ENCODE measurements around the gene PPP6R3.

Gene PPP6R3

DNA sequence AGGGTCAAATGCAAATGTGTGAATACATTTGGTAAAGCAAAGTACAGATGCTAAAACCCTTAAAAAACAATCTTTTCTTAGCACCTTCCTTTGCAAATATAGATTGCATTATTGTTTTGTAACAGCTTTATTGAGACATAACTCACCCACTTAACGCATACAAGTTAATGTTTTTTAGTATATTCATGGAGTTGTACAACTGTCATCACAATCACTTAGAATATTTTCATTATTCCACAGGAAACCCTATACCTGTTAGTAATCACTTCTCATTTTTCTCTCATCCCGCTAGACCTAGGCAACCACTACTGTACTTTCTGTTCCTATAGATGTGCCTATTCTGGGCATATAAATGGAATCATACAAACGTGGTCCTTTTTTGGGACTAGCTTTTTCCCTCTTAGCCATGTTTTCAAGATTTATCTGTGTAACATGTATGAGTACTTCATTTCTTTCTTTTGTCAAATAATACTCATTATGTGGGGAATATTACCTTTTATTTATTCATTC, 34.7 kb downstream of the PPP6R3 start:
- DNase-seq (ENCODE audit: low read depth in 3 of 3): no peak

GRCh38 chr11:68495872-68496271, 35.3 kb downstream of the PPP6R3 start:
- no peak for DNase-seq (ENCODE audit: low read depth in 3 of 3)

- DNase-seq (ENCODE audit: low read depth in 3 of 3): no peak
Observed at GRCh38 chr11:68497761-68498160, 37.2 kb downstream of the PPP6R3 start.

- DNase-seq (ENCODE audit: low read depth in 3 of 3): no peak
Observed at GRCh38 chr11:68498321-68498720, 37.8 kb downstream of the PPP6R3 start.

DNA sequence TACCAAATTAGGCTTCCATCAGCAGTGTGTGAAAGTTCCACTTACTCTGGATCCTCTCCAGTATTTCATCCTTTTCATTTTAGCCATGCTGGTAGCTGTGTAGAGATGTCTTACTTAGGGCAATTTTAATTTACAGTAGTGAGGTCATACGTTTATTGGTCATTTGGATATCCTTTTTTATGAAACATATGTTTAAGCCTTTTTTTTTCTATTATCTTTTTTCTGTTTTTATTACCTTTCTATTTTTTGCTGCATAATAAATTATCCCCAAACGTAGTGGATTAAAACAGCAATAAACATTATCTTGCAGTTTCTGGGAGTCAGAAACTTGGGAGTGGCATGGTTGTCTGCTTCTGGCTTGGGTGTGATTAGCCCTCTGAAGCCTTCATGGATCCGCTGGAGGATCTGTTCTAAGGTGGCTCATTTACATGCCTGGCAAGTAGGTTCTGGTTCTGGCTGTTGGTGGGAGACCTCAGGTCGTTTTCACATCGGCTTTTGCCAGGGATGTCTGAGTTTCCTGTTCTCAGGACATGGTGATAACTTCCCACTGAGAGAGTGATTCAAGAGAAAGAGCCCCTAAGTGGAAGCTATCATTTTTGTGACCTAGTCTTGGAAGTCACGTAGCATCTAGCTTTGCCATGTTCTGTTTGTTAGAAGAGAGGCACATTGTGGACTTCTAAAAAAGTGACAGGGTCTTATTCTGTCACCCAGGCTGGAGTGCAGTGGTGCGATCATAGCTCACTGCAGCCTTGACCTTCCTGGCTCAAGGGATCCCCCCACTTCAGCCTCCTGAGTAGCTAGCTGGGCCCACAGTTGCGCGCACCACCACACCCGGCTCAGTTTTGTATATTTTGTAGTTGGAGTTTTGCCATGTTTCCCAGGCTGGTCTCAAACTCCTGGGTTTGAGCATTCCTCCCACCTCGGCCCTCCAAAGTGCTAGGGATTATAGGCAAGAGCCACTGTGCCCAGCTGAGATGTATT, 38.6 kb downstream of the PPP6R3 start:
- no peak for DNase-seq (ENCODE audit: low read depth in 3 of 3)

DNA sequence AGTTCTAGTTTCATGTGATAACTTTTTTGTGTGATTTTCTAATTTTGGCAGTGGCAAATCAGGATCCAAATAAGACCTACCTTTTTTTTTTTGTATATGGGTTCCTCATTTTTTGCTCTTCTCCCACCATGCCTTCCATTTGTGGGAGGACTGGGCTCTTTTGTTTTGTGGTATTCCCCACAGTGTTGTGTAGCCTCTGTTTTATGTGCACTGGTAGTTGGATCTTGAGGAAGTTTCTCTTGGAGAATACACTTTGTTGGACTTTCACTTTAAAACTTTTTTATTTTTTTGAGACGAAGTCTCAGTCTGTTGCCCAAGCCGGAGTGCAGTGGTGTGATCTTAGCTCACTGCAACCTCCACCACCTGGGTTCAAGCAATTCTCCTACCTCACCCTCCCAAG, 39.7 kb downstream of the PPP6R3 start:
- DNase-seq (ENCODE audit: low read depth in 3 of 3): no peak

DNA sequence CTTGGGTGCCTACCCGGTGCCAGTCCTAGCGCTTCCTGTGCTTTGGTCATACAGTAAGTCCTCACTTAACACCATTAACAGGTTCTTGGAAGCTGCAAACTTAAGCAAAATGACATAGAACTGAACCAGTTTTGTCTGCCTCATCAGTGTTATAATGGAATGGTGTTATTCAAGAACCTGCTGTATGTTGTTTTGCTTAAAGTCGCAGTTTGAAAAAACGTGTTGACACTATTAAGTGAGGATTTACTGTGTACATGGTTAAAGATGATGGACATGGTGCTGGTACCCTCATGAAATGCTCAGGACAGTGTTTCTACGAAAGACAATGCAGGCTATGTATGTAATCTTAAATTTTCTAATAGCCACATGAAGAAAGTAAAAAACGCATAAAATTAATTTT, 41.3 kb downstream of the PPP6R3 start:
- no peak for DNase-seq (ENCODE audit: low read depth in 3 of 3)

- DNase-seq (ENCODE audit: low read depth in 3 of 3): no peak
Observed at GRCh38 chr11:68503251-68503687, 42.7 kb downstream of the PPP6R3 start.

- no peak for DNase-seq (ENCODE audit: low read depth in 3 of 3)
Observed at GRCh38 chr11:68503792-68504191, 43.2 kb downstream of the PPP6R3 start.

- DNase-seq (ENCODE audit: low read depth in 3 of 3): no peak
Observed at GRCh38 chr11:68504432-68505066, 44.0 kb downstream of the PPP6R3 start.

GRCh38 chr11:68505596-68505995, 45.0 kb downstream of the PPP6R3 start:
- no peak for DNase-seq (ENCODE audit: low read depth in 3 of 3)

GRCh38 chr11:68506908-68507307, 46.4 kb downstream of the PPP6R3 start:
- no peak for DNase-seq (ENCODE audit: low read depth in 3 of 3)

DNA sequence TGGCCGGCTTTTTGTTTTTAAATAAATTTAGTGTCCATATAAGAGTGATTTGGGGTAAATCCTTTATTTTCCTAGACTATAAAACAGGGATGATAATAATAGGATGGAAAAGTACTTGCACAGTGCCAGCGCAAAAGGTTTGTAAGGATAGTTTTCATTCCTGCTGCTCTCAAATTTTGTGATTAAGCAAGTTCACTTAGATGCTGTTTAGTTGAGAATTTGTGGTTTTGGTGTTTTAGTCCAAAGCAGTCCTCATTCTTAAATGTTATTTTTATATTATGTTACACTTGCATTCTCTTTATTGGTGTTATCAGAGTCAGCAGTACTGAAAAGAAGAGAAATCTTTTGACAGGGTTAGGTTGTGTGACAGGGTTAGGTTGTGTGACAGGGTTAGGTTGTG, 47.9 kb downstream of the PPP6R3 start:
- no peak for DNase-seq (ENCODE audit: low read depth in 3 of 3)

DNA sequence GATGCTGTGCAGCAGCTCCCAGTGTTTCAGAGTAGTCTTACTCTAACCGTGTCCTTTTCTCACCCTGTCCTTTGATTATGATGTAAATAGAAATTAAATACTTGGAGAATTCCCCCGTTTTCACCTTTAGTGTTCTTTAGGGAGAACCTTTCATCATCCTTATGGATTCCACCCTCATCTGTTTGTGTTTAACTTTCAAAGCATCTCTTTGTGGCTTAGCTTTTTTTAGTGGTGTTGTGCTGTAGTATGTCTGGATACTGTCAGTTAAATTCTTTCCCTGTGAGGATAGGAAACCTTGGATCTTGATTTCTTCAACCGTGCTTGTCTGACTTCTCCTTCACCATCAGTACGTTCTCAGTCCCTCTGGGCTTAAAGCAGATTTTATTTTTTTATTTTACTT, 48.5 kb downstream of the PPP6R3 start:
- DNase-seq (ENCODE audit: low read depth in 3 of 3): no peak

- no peak for DNase-seq (ENCODE audit: low read depth in 3 of 3)
Observed at GRCh38 chr11:68513930-68514487, 53.5 kb downstream of the PPP6R3 start.

DNA sequence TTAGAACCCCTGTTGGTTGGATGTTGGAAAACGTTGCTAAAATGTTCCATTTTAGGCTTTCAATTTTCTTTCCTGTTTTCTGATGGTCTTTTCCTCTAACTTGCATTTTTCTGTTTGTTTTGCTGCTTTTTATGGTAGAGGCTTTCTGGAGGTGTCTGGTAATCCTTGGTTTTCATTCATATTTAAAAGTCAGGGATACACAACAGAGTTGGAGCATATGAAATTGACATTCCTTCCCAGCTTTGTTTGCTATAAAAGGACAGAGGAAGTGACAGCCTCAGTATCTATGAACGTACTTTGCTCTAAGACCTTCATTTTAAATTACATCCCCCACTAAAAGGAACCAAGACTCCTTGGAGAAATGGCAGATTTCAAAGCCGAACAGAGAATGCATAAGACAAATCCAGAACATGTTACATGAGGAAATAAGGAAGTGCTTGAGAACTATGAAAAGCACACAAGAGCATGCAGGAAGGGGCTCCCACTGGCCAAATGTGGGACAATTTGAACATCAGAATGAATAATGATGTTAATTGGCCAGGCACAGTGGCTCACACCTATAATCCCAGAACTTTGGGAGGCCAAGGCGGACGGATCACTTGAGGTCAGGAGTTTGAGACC, 56.7 kb downstream of the PPP6R3 start:
- DNase-seq (ENCODE audit: low read depth in 3 of 3): no peak

GRCh38 chr11:68518191-68518590, 57.6 kb downstream of the PPP6R3 start:
- DNase-seq (ENCODE audit: low read depth in 3 of 3): no peak

GRCh38 chr11:68521969-68522652, 61.6 kb downstream of the PPP6R3 start:
- no peak for DNase-seq (ENCODE audit: low read depth in 3 of 3)

- DNase-seq (ENCODE audit: low read depth in 3 of 3): no peak
Observed at GRCh38 chr11:68523033-68523432, 62.5 kb downstream of the PPP6R3 start.

GRCh38 chr11:68523743-68524142, 63.2 kb downstream of the PPP6R3 start:
- no peak for DNase-seq (ENCODE audit: low read depth in 3 of 3)

DNA sequence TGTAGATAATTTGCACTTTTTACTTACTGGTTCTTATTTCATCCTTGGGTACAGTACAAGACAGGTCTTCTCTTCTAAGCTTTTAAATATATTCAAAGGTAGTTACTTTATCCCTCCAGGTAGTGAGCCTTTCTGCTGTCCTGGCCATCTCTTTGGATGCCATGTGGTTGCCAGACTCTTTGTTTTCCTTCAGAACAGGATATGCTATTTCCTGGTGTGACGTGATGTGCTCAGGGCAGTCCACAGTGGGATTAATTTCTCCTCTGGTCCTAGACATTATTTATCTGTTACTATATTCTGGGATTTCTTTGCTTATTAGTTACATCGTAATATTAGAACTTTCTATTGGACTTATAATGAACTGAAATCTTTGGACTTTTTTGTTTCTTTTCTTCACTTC, 63.7 kb downstream of the PPP6R3 start:
- no peak for DNase-seq (ENCODE audit: low read depth in 3 of 3)

All from stimulated activated CD4-positive, alpha-beta T cell treated with anti-CD3 and anti-CD28 coated beads, TNF-alpha, amount 100 ng/mL, for 4 hours (primary cell).